ENCODE results near the gene MYH14.

MYH14 gene

DNA sequence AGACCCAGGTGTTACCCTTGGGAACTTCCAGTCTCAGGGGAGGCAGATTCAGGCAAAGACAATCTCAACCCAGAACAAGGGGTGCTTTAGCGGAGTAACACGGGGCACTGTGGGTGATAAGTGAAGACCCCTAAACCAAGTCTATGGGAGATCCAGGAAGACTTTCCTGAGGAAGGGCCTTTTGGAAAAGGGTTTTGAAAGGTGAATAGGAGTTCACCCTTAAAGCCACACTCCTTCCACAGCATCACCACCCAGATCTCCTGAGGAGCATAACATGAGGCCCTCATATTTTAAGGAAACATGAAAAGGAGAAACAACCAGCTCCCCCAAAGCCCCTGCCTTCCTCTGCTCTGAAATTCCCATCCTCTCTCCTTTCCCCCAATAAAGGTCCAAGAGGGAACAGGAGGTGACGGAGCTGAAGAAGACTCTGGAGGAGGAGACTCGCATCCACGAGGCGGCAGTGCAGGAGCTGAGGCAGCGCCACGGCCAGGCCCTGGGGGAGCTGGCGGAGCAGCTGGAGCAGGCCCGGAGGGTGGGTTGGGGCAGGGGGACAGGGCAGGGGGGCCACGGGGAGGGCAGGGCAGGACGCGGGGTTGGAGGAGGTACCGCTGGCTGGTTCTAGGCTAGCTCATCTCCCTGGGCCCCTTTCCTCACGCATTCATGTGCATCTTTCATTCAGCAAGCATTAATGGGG, 73.1 kb downstream of the MYH14 start:
- H3K9me3 ChIP-seq (ENCODE audit: insufficient read depth, low read length) = no peaks in the 10 kb centered on the region
- no peaks in the 10 kb centered on the region for H3K79me2 ChIP-seq (ENCODE audit: insufficient read depth, low read length)
- H3K9me2 ChIP-seq (replicated peaks; ENCODE audit: insufficient read depth, low read length) = no peaks in the 10 kb centered on the region
- no peak overlapping the region for H3K4me3 ChIP-seq (ENCODE audit: insufficient read depth, low read length, poor library complexity, severe bottlenecking)
- no peaks in the 10 kb centered on the region for H3F3A ChIP-seq (ENCODE audit: insufficient read depth)
- no peak overlapping the region for H3K4me2 ChIP-seq (ENCODE audit: low read depth, low read length, poor library complexity, severe bottlenecking)
- H3K9ac ChIP-seq (ENCODE audit: low read length) = no peak overlapping the region
- no peaks in the 10 kb centered on the region for H3K36me3 ChIP-seq (ENCODE audit: low read length)
- no peaks in the 10 kb centered on the region for H3K27me3 ChIP-seq (ENCODE audit: low read length)
- TF ChIP-seq, protein P1, sequence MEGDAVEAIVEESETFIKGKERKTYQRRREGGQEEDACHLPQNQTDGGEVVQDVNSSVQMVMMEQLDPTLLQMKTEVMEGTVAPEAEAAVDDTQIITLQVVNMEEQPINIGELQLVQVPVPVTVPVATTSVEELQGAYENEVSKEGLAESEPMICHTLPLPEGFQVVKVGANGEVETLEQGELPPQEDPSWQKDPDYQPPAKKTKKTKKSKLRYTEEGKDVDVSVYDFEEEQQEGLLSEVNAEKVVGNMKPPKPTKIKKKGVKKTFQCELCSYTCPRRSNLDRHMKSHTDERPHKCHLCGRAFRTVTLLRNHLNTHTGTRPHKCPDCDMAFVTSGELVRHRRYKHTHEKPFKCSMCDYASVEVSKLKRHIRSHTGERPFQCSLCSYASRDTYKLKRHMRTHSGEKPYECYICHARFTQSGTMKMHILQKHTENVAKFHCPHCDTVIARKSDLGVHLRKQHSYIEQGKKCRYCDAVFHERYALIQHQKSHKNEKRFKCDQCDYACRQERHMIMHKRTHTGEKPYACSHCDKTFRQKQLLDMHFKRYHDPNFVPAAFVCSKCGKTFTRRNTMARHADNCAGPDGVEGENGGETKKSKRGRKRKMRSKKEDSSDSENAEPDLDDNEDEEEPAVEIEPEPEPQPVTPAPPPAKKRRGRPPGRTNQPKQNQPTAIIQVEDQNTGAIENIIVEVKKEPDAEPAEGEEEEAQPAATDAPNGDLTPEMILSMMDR (IDR thresholded peaks at IDR 0.05; ENCODE audit: insufficient read depth, low read length, poor library complexity, severe bottlenecking) = no peak
- no peak for TF ChIP-seq EZH2phosphoT487 (conservative IDR thresholded peaks at IDR 0.05; ENCODE audit: low read length)
- H3K27ac ChIP-seq (ENCODE audit: low read depth, low read length) = no peak overlapping the region
- H4K20me1 ChIP-seq (ENCODE audit: low read depth, low read length) = no peaks in the 10 kb centered on the region
- no peak overlapping the region for H2AFZ ChIP-seq (ENCODE audit: low read depth, low read length, severe bottlenecking)

GRCh38 chr19:50277966-50278580, 74.7 kb downstream of the MYH14 start:
- H3K9ac ChIP-seq (ENCODE audit: low read length) = no peak overlapping the region
- H3F3A ChIP-seq (ENCODE audit: insufficient read depth) = no peaks in the 10 kb centered on the region
- no peaks in the 10 kb centered on the region for H3K79me2 ChIP-seq (ENCODE audit: insufficient read depth, low read length)
- no peaks in the 10 kb centered on the region for H3K9me3 ChIP-seq (ENCODE audit: insufficient read depth, low read length)
- no peak overlapping the region for H2AFZ ChIP-seq (ENCODE audit: low read depth, low read length, severe bottlenecking)
- H3K27me3 ChIP-seq (ENCODE audit: low read length) = no peaks in the 10 kb centered on the region
- H3K36me3 ChIP-seq (ENCODE audit: low read length) = no peaks in the 10 kb centered on the region
- TF ChIP-seq EZH2phosphoT487 (conservative IDR thresholded peaks at IDR 0.05; ENCODE audit: low read length) = no peak
- TF ChIP-seq, protein P1 (IDR thresholded peaks at IDR 0.05; ENCODE audit: insufficient read depth, low read length, poor library complexity, severe bottlenecking) = no peak
- no peaks in the 10 kb centered on the region for H3K9me2 ChIP-seq (replicated peaks; ENCODE audit: insufficient read depth, low read length)
- no peak overlapping the region for H3K27ac ChIP-seq (ENCODE audit: low read depth, low read length)
- H3K4me3 ChIP-seq (ENCODE audit: insufficient read depth, low read length, poor library complexity, severe bottlenecking) = no peak overlapping the region
- H3K4me2 ChIP-seq (ENCODE audit: low read depth, low read length, poor library complexity, severe bottlenecking) = no peak overlapping the region
- no peaks in the 10 kb centered on the region for H4K20me1 ChIP-seq (ENCODE audit: low read depth, low read length)

DNA sequence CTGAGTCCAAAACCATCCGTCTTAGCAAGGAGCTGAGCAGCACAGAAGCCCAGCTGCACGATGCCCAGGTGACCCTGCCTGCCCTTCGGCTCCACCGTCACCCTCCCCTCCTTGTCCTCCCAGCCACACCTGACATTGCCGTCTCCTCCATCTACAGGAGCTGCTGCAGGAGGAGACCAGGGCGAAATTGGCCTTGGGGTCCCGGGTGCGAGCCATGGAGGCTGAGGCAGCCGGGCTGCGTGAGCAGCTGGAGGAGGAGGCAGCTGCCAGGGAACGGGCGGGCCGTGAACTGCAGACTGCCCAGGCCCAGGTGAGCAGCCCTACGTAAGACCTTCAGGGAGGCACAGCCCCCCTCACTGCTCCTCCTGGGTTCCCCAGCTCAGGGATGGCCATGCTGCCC, 76.7 kb downstream of the MYH14 start:
- H2AFZ ChIP-seq (ENCODE audit: low read depth, low read length, severe bottlenecking) = no peak overlapping the region
- H3F3A ChIP-seq (ENCODE audit: insufficient read depth) = no peaks in the 10 kb centered on the region
- no peak overlapping the region for H3K9ac ChIP-seq (ENCODE audit: low read length)
- H3K27ac ChIP-seq (ENCODE audit: low read depth, low read length) = no peak overlapping the region
- TF ChIP-seq, protein P1 (IDR thresholded peaks at IDR 0.05; ENCODE audit: insufficient read depth, low read length, poor library complexity, severe bottlenecking) = no peak
- no peak for TF ChIP-seq EZH2phosphoT487 (conservative IDR thresholded peaks at IDR 0.05; ENCODE audit: low read length)
- no peak overlapping the region for H3K4me3 ChIP-seq (ENCODE audit: insufficient read depth, low read length, poor library complexity, severe bottlenecking)
- no peaks in the 10 kb centered on the region for H3K9me2 ChIP-seq (replicated peaks; ENCODE audit: insufficient read depth, low read length)
- no peaks in the 10 kb centered on the region for H3K9me3 ChIP-seq (ENCODE audit: insufficient read depth, low read length)
- H4K20me1 ChIP-seq (ENCODE audit: low read depth, low read length) = no peaks in the 10 kb centered on the region
- no peaks in the 10 kb centered on the region for H3K36me3 ChIP-seq (ENCODE audit: low read length)
- no peak overlapping the region for H3K4me2 ChIP-seq (ENCODE audit: low read depth, low read length, poor library complexity, severe bottlenecking)
- H3K79me2 ChIP-seq (ENCODE audit: insufficient read depth, low read length) = no peaks in the 10 kb centered on the region
- H3K27me3 ChIP-seq (ENCODE audit: low read length) = no peaks in the 10 kb centered on the region
